Suprapubic skin (tissue), 4 donors: ENCODE measurements around the gene ART1.

Experiments used
- CTCF ChIP-seq, 2 donors: fragments of 200-600 bp in 1 of 2; fragments of 450-650 bp in 1 of 2; sonication (generic) in 1 of 2; IDR thresholded peaks; one replicate each; pipeline ENCODE4 v1.5.1; 2016 to 2019; ENCODE audit warnings: antibody characterized with exemption in 2 of 2, mild to moderate bottlenecking in 1 of 2, moderate library complexity in 1 of 2
- POLR2A ChIP-seq, 2 donors: fragments of 450-650 bp; IDR thresholded peaks; one replicate each; pipeline ENCODE4 v1.6.1; 2017; ENCODE audit warnings: antibody characterized with exemption in 2 of 2, mild to moderate bottlenecking in 2 of 2, moderate library complexity in 2 of 2
- POLR2AphosphoS5 ChIP-seq, 3 donors: sonication (generic); formaldehyde crosslinking; IDR thresholded peaks; one replicate each; pipeline ENCODE4 v1.6.1; 2017; ENCODE audit warnings: antibody characterized with exemption in 3 of 3

GRCh38 chr11:3679077-3679476, 34.1 kb downstream of the ART1 start:
- TF ChIP-seq CTCF (IDR thresholded peaks at IDR 0.05) (no peak), POLR2A (IDR thresholded peaks at IDR 0.05) (no peak), POLR2AphosphoS5 (IDR thresholded peaks at IDR 0.05) (no peak)
